ENCODE data around the gene LHPP. TPM values are rescaled to one million over a fixed set of nuclear protein-coding genes. Genes with fewer than 3 reads are reported as not detected.

Gene LHPP
- total RNA-seq, 2 donors from 2014 or later: 4.9 to 9.9 TPM

DNA sequence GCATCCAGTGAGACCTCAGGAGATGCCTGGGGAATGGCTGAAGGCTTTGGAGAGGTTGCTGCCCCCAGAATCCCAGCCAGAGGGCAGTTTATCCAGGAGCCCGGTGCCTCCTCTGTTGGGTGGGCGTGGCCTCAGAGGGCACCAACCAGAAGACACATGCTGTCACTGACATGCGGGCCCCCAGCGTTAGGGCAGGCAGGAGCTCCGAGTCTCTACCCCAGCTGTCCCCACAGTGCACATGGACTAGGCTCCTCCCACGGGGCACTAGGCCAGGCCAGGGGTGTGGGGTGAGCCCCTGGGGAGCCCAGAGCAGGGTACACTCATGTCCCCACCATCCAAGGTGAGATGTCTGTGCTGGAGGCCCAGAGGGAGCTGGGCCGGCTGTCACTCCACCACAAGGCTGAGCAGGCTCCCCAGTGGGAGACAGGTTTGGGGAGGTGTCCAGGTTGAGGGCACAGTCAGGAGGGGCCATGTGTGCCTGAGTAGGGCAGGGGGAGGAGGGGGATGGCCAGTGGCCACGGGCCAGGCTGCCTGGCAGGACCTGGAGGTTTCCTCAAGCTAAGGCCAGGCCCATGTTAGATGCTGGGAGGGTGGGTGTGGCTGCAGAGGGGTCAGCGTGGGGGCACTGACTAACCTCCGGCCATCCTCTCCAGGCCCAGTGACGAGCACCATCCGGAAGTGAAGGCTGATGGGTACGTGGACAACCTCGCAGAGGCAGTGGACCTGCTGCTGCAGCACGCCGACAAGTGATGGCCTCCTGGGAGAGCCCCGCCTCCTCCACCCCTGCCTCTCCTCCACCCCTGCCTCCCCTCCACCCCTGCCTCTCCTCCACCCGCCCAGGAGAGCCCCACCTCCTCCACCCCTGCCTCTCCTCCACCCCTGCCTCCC lies 151.2 kb downstream of the LHPP start:
- H3K36me3 ChIP-seq (replicated peaks in 1 of 2; ENCODE audit: insufficient read depth in 1 of 2, low read depth in 2 of 2): no peaks in the 10 kb centered on the region
- H3K27me3 ChIP-seq: no peaks in the 10 kb centered on the region
- no peaks in the 10 kb centered on the region for H3K9me3 ChIP-seq
- H3K27ac ChIP-seq: no peak overlapping the region
- intact Hi-C loops (cut with DNase I): no loop called here
- DNase-seq (no peak), ATAC-seq (peak; percentile 19)
- TF ChIP-seq, protein P1, sequence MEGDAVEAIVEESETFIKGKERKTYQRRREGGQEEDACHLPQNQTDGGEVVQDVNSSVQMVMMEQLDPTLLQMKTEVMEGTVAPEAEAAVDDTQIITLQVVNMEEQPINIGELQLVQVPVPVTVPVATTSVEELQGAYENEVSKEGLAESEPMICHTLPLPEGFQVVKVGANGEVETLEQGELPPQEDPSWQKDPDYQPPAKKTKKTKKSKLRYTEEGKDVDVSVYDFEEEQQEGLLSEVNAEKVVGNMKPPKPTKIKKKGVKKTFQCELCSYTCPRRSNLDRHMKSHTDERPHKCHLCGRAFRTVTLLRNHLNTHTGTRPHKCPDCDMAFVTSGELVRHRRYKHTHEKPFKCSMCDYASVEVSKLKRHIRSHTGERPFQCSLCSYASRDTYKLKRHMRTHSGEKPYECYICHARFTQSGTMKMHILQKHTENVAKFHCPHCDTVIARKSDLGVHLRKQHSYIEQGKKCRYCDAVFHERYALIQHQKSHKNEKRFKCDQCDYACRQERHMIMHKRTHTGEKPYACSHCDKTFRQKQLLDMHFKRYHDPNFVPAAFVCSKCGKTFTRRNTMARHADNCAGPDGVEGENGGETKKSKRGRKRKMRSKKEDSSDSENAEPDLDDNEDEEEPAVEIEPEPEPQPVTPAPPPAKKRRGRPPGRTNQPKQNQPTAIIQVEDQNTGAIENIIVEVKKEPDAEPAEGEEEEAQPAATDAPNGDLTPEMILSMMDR (IDR thresholded peaks at IDR 0.05): no peak
- TF ChIP-seq POLR2A (IDR thresholded peaks at IDR 0.05): no peak
- H3K4me1 ChIP-seq: no peaks in the 10 kb centered on the region
- WGBS, 2 donors: 64 to 66% methylated on average over 11 to 15 of the region's 18 CpGs
- no peak overlapping the region for H3K4me3 ChIP-seq

DNA sequence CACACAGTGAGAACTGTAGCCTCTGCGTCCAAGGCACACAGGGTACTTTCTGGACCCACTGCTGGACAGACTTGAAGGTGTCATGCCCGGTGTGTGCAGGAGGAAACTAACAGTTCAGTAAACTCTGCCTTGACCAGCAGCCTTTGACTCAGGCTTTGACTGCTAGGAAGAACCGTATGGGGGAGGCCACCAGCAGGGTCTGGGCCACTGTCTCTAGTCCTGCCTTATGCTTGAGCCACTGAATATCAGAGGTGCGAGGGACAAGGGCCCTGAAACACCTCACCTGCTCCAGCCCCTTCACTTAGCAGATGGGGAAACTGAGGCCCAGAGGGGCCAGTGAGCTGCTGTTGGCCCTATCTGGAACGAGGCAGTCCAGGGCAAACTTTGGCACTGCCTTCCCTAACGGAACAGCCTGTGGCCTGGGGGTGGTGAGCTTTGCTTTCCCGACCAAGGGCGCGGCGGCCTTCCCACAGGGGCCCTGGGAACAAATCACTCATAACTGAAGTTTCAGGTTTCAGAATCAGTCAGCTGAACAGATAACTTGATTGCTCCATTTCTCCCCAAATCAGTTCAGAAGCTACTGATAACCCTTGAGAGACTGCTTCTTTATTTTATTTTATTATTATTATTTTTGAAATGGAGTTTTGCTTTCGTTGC lies 152.5 kb downstream of the LHPP start:
- TF ChIP-seq POLR2A (IDR thresholded peaks at IDR 0.05): no peak
- TF ChIP-seq, protein P1 (IDR thresholded peaks at IDR 0.05): no peak
- Histone ChIP-seq H3K27me3 (no peaks in the 10 kb centered on the region), H3K27ac (no peak overlapping the region), H3K4me3 (no peak overlapping the region), H3K9me3 (no peaks in the 10 kb centered on the region), H3K4me1 (no peaks in the 10 kb centered on the region), H3K36me3 (replicated peaks in 1 of 2; ENCODE audit: insufficient read depth in 1 of 2, low read depth in 2 of 2) (no peaks in the 10 kb centered on the region)
- ATAC-seq: no peak
- intact Hi-C loops (cut with DNase I): no loop called here
- DNase-seq: no peak
- 88 to 93% methylated on average over 8 to 11 of the region's 11 CpGs for WGBS, 2 donors

DNA sequence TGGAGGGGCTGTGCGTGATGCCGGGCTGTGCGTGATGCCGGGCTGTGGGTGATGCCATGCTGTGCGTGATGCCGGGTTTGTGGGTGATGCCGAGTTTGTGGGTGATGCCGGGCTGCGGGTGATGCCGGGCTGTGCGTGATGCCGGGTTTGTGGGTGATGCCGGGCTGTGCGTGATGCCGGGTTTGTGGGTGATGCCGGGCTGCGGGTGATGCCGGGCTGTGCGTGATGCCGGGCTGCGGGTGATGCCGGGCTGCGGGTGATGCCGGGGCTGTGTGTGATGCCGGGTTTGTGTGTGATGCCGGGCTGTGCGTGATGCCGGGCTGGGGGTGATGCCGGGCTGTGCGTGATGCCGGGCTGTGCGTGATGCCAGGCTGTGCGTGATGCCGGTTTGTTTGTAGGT lies 153.6 kb downstream of the LHPP start:
- Histone ChIP-seq H3K9me3 (no peaks in the 10 kb centered on the region), H3K4me3 (no peak overlapping the region), H3K27ac (no peak overlapping the region), H3K27me3 (no peaks in the 10 kb centered on the region), H3K4me1 (no peaks in the 10 kb centered on the region), H3K36me3 (replicated peaks in 1 of 2; ENCODE audit: insufficient read depth in 1 of 2, low read depth in 2 of 2) (no peaks in the 10 kb centered on the region)
- ATAC-seq (no peak), DNase-seq (no peak)
- TF ChIP-seq, protein P1 (IDR thresholded peaks at IDR 0.05): no peak
- TF ChIP-seq POLR2A (IDR thresholded peaks at IDR 0.05): no peak
- intact Hi-C loops (cut with DNase I): no loop called here
- 96 to 98% methylated on average over 29 to 34 of the region's 34 CpGs for WGBS, 2 donors

DNA sequence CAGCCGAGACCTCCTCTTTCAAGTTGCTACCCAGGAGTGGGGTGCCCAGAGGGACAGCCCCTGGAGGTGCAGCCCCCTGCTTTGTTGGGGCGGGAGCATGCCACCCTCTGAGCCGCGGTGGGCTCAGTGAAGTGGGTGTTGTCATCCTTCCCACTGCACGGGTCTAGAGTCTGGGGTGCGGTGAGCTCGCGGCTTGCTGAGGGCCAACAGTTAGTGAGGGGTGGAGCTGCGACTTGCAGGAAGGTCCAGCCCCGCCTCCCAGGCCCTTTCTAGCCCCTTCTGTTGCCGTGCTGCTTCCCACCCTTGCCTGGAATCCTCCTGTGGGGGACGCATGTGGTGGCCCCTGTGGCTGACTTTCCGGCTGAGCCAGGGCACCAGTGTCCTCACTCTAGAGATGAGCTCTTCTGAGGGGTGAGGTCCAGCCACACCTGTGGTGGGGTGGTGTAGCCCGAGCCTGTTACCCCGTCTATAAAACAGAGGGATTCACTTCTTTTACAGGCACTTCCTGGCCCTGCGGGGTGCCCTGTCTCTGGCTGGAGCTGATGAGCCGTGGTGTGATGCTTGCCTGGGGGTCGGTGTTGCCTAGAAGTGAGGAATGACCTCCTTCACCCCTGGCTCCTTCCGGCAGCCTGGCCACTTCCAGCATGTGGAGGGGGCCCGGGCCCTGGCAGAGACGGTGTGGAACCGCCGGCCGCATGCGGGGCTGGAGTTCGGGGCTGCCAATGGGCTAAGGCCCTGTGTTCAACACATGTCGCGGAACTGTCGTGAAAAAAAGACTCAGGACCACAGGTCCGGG lies 154.6 kb downstream of the LHPP start:
- Histone ChIP-seq H3K36me3 (replicated peaks in 1 of 2; ENCODE audit: insufficient read depth in 1 of 2, low read depth in 2 of 2) (no peaks in the 10 kb centered on the region), H3K4me3 (no peak overlapping the region), H3K27me3 (no peaks in the 10 kb centered on the region), H3K4me1 (no peaks in the 10 kb centered on the region), H3K27ac (no peak overlapping the region), H3K9me3 (no peaks in the 10 kb centered on the region)
- no peak for ATAC-seq
- TF ChIP-seq, protein P1 (IDR thresholded peaks at IDR 0.05): no peak
- no peak for TF ChIP-seq POLR2A (IDR thresholded peaks at IDR 0.05)
- intact Hi-C loops (cut with DNase I): no loop called here
- DNase-seq: no peak
- WGBS, 2 donors: 92 to 99% methylated on average over 12 to 30 of the region's 30 CpGs
